Lower leg skin (tissue), 4 donors: ENCODE results near the gene CTRB1. TPM values are rescaled to one million over a fixed set of nuclear protein-coding genes. Genes with fewer than 3 reads are reported as not detected.

Experiments
- DNase-seq, 2 donors: peaks; one replicate each; pipeline ENCODE4 v3.0.0-alpha.2; 2019; ENCODE audit warnings: low spot score in 2 of 2
- H3K4me3 ChIP-seq: fragments of 200-600 bp; sonication (generic); 2 replicates; pipeline ENCODE4 v1.5.1; 2017; ENCODE audit warnings: mild to moderate bottlenecking, low read depth; ENCODE audit not compliant: poor library complexity, severe bottlenecking
- CTCF ChIP-seq, 3 donors: fragments of 450-650 bp; IDR thresholded peaks; one replicate each; pipeline ENCODE4 v1.5.1; 2016; ENCODE audit warnings: antibody characterized with exemption in 3 of 3, mild to moderate bottlenecking in 3 of 3, moderate library complexity in 2 of 3
- POLR2A ChIP-seq, 2 donors: fragments of 450-650 bp; IDR thresholded peaks; one replicate each; pipeline ENCODE4 v1.6.1; 2016 to 2017; ENCODE audit warnings: antibody characterized with exemption in 2 of 2, mild to moderate bottlenecking in 1 of 2, moderate library complexity in 1 of 2
- WGBS, 2 donors: methylation state at CpG; one replicate each; pipeline ENCODE4 v1.1.5; 2018; 5-methylcytosine and 5-hydroxymethylcytosine counted together
- intact Hi-C: fragments of 100-400 bp; cut with DNase I; formaldehyde crosslinking; loops from one replicate; pipeline ENCODE4 v1.15.0; 2023; ENCODE audit warnings: low total_unique reads
- total RNA-seq, 4 donors: library from RNA; depleted of rRNA; stranded (reverse); fragments of >200 nt; gene quantifications; one replicate each; pipeline ENCODE4 v1.1.0, GENCODE V29; 2016

The CTRB1 gene
- total RNA-seq, 4 donors from 2014 or later: 1.0 TPM; not detected in 3

GRCh38 chr16:75251280-75252048 is 32.7 kb downstream of the CTRB1 start, which contains the start of gene BCAR1:
TSS of gene BCAR1 (minus strand) at chr16:75251624. CDS start at chr16:75251482, 142 bp downstream.
- intact Hi-C loops: no loop called here
- TF ChIP-seq CTCF (IDR thresholded peaks at IDR 0.05): no peak
- TF ChIP-seq POLR2A (IDR thresholded peaks at IDR 0.05): no peak
- WGBS, 2 donors: 3 to 6% methylated on average over 7 to 22 of the region's 84 CpGs
- peak within 1 kb of the TSS; percentile 49 for H3K4me3 ChIP-seq
- peak in 1 of 2 donors; percentile 65 for DNase-seq

GRCh38 chr16:75252049-75252864 is 33.5 kb downstream of the CTRB1 start:
- WGBS, 2 donors: 54 to 60% methylated on average over 18 to 19 of the region's 24 CpGs
- no peak overlapping the region for H3K4me3 ChIP-seq
- intact Hi-C loops: no loop called here
- TF ChIP-seq CTCF (IDR thresholded peaks at IDR 0.05) (no peak), POLR2A (IDR thresholded peaks at IDR 0.05) (no peak)
- DNase-seq: no peak

GRCh38 chr16:75252946-75253911 is 34.4 kb downstream of the CTRB1 start:
- TF ChIP-seq CTCF (IDR thresholded peaks at IDR 0.05) (no peak), POLR2A (IDR thresholded peaks at IDR 0.05) (no peak)
- H3K4me3 ChIP-seq: no peak overlapping the region
- intact Hi-C loops: no loop called here
- WGBS, 2 donors: 51 to 55% methylated on average over 12 to 14 of the region's 15 CpGs
- no peak for DNase-seq

- peak in 1 of 2 donors; percentile 85 for DNase-seq
- no peak overlapping the region for H3K4me3 ChIP-seq
- no peak for TF ChIP-seq POLR2A (IDR thresholded peaks at IDR 0.05)
- no peak for TF ChIP-seq CTCF (IDR thresholded peaks at IDR 0.05)
- intact Hi-C loops: no loop called here
- WGBS, 2 donors: 31 to 37% methylated on average over 5 of the region's 5 CpGs
Measured at GRCh38 chr16:75254359-75254837, 35.6 kb downstream of the CTRB1 start.

- 46 to 70% methylated on average over 12 of the region's 12 CpGs for WGBS, 2 donors
- H3K4me3 ChIP-seq: no peak overlapping the region
- intact Hi-C loops: no loop called here
- DNase-seq: peak; percentile 17 to 87
- no peak for TF ChIP-seq POLR2A (IDR thresholded peaks at IDR 0.05)
- TF ChIP-seq CTCF (IDR thresholded peaks at IDR 0.05): no peak
Measured at GRCh38 chr16:75256059-75256571, 37.3 kb downstream of the CTRB1 start.
